Measurements from ENCODE around the gene DAPK2. TPM values are rescaled to one million over a fixed set of nuclear protein-coding genes. Genes with fewer than 3 reads are reported as not detected.

DAPK2 gene
- total RNA-seq, 4 donors from 2014 or later, result 12.0 to 49.8 (median 25.6) TPM

DNA sequence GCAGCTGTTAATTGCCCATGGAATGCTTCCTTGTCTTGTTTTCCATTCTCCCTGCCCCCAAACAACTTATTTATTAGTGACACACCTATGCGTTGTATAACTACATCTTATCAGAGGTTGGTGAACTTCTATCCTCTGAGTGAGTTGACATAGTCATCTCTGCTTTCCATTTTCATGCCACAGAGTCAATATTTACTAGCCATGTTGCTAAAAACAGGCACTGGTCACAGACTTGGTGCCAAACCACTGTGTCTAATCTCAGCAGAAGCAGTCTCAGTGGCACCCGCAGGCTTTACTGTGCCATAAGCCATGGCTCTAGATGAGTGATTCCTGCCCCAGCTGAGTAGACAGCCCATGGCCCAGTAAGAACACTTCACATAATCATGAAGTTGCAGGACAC lies 26.5 kb downstream of the DAPK2 start:
- TF ChIP-seq, protein P1, sequence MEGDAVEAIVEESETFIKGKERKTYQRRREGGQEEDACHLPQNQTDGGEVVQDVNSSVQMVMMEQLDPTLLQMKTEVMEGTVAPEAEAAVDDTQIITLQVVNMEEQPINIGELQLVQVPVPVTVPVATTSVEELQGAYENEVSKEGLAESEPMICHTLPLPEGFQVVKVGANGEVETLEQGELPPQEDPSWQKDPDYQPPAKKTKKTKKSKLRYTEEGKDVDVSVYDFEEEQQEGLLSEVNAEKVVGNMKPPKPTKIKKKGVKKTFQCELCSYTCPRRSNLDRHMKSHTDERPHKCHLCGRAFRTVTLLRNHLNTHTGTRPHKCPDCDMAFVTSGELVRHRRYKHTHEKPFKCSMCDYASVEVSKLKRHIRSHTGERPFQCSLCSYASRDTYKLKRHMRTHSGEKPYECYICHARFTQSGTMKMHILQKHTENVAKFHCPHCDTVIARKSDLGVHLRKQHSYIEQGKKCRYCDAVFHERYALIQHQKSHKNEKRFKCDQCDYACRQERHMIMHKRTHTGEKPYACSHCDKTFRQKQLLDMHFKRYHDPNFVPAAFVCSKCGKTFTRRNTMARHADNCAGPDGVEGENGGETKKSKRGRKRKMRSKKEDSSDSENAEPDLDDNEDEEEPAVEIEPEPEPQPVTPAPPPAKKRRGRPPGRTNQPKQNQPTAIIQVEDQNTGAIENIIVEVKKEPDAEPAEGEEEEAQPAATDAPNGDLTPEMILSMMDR (IDR thresholded peaks at IDR 0.05), result no peak
- no peak for ATAC-seq (ENCODE audit: low FRiP score)
- no peak for DNase-seq (ENCODE audit: low spot score)

- TF ChIP-seq, protein P1 (IDR thresholded peaks at IDR 0.05), result no peak
- no peak for ATAC-seq (ENCODE audit: low FRiP score)
- DNase-seq (ENCODE audit: low spot score), result no peak
Observed at GRCh38 chr15:64017591-64018163, 28.6 kb downstream of the DAPK2 start.

DNA sequence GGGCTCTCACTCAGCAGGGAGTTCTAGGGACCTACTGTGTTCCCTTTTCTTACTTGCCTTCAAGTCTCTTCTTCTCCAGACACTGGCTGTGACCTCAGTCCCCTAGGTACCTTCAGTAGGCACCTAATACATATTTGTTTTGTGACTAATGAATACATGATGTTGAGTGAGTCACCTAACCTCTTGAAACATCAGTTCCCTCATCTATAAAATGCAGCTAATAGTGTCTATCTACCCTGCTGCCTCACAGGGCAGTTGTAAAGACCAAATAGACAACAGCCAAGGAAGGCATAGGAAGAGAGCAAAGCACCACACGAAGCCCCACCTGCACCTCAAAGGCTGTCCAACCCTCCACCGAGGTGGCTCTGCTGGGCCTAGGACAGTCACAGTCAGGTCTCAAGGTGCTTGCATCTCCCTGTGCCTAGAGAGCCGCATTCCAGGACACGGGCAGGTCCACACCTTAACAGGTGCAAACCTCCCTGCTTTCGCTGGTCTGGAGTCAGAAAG lies 29.1 kb downstream of the DAPK2 start:
- no peak for DNase-seq (ENCODE audit: low spot score)
- TF ChIP-seq, protein P1 (IDR thresholded peaks at IDR 0.05), result no peak
- no peak for ATAC-seq (ENCODE audit: low FRiP score)

DNA sequence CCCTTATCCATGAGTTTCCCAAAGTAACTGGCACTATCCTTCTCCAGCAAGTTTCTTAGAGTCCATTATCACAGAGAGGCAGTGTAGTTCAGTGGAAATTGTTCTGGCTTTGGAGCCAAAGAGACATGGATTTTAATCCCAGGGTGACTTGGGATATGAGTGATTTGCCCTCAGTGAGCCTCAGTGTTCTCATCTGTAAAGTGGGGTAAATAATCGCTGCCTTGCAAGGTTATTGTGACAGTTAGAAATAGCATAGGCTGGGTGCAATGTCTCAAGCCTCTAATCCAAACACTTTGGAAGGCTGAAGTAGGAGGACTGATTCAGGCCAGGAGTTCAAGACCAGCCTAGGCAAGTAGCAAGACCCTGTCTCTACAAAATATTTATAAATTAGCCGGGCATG lies 30.0 kb downstream of the DAPK2 start:
- DNase-seq (ENCODE audit: low spot score) (no peak), ATAC-seq (ENCODE audit: low FRiP score) (no peak)
- TF ChIP-seq, protein P1 (IDR thresholded peaks at IDR 0.05), result no peak

- ATAC-seq (ENCODE audit: low FRiP score) (no peak), DNase-seq (ENCODE audit: low spot score) (no peak)
- TF ChIP-seq, protein P1 (IDR thresholded peaks at IDR 0.05), result no peak
Observed at GRCh38 chr15:64014995-64015394, 31.3 kb downstream of the DAPK2 start.

GRCh38 chr15:64013179-64014062 lies 32.9 kb downstream of the DAPK2 start:
- ATAC-seq (ENCODE audit: low FRiP score) (peak; percentile 59), DNase-seq (ENCODE audit: low spot score) (no peak)
- TF ChIP-seq, protein P1 (IDR thresholded peaks at IDR 0.05), result no peak
